HFF-Myc (cell line): Measurements from ENCODE around the gene DLX3.

Source experiments
- DNase-seq: peaks from one replicate; pipeline ENCODE4 v3.0.0-alpha.2; 2011; ENCODE audit warnings: low read depth; ENCODE audit errors: extremely low read depth
- H3K4me3 ChIP-seq: replicated peaks from 2 replicates; pipeline ENCODE4 v1.5.1; 2011; ENCODE audit warnings: low read depth, mild to moderate bottlenecking, control low read depth, low read length
- TF ChIP-seq, protein P1 (sequence below): IDR thresholded peaks from 2 replicates; pipeline ENCODE4 v1.5.1; 2012; ENCODE audit warnings: mild to moderate bottlenecking, low read depth, low read length, control low read depth; ENCODE audit errors: missing control alignments

DLX3 gene

DNA sequence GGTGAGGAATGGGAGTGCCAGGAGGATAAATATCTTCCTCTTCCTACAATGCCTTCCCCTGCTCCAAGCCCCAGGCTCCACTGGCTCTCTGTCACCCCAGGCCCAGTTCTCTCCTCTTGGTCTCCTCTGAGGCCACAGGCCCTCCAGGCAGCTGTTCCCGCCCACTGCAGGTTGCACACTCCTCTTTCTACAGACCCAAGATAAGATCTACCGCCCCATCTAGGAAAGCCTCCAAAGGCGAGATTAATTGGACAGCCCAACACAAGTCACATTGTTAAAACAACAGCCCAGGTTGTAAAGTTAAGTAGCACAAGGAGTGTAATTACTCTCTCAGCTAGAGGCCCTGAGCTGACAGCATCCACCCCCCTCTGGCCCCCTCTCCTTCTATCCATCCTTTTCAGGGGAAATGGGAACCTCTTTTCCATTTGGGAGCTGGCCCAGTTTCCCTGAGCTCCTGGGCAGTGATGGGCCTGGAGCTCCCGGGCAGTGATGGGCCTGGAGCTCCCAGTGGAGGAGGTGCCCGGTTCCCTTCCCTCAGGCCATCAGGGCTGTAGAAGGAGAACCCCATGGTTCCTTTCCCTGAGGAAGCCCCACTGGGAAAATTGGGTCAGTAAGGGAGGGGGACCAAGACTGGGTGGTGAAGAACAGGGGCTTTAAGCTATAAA, 18.7 kb downstream of the DLX3 start:
- H3K4me3 ChIP-seq, result no peak overlapping the region
- TF ChIP-seq, protein P1, sequence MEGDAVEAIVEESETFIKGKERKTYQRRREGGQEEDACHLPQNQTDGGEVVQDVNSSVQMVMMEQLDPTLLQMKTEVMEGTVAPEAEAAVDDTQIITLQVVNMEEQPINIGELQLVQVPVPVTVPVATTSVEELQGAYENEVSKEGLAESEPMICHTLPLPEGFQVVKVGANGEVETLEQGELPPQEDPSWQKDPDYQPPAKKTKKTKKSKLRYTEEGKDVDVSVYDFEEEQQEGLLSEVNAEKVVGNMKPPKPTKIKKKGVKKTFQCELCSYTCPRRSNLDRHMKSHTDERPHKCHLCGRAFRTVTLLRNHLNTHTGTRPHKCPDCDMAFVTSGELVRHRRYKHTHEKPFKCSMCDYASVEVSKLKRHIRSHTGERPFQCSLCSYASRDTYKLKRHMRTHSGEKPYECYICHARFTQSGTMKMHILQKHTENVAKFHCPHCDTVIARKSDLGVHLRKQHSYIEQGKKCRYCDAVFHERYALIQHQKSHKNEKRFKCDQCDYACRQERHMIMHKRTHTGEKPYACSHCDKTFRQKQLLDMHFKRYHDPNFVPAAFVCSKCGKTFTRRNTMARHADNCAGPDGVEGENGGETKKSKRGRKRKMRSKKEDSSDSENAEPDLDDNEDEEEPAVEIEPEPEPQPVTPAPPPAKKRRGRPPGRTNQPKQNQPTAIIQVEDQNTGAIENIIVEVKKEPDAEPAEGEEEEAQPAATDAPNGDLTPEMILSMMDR, result no peak
- DNase-seq, result no peak

DNA sequence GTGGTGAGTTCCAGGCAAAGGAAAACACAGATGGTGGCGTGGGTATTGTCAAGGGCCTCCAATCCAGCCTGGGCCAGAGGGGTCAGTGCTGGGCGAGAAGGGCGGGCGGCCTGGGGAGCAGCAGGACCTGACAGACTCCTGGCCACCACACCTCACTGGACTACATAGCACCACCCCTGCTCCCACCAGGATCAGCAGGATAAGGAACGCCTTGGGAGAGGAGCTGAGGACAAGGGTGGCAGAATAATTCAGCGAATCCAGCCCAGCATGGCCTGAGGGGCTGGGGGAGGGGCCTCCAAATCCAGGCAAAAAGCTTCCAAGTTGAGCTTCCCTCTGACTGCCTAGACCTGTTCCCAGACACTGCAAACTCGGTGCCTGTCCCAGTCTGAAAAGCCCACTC, 19.5 kb downstream of the DLX3 start:
- TF ChIP-seq, protein P1, result no peak
- H3K4me3 ChIP-seq, result no peak overlapping the region
- DNase-seq, result no peak

DNA sequence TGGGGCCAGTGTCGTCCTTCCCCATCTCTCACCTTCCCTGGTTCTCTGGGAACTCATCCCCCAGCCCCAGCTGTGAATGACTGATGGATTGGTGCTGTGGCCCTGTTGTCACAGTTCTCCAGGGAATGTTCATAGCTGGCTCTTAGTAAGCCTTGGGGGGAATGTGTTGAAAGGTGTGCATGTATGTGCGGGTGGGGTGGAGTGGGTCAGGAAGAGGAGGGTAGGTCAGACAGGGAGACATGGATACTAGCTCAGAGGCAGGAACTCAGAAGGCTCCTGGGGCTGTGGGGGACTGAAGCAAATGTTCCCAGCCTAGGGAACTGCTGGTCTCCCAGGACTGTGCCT, 21.8 kb downstream of the DLX3 start:
- H3K4me3 ChIP-seq, result no peak overlapping the region
- DNase-seq, result no peak
- TF ChIP-seq, protein P1, result no peak

DNA sequence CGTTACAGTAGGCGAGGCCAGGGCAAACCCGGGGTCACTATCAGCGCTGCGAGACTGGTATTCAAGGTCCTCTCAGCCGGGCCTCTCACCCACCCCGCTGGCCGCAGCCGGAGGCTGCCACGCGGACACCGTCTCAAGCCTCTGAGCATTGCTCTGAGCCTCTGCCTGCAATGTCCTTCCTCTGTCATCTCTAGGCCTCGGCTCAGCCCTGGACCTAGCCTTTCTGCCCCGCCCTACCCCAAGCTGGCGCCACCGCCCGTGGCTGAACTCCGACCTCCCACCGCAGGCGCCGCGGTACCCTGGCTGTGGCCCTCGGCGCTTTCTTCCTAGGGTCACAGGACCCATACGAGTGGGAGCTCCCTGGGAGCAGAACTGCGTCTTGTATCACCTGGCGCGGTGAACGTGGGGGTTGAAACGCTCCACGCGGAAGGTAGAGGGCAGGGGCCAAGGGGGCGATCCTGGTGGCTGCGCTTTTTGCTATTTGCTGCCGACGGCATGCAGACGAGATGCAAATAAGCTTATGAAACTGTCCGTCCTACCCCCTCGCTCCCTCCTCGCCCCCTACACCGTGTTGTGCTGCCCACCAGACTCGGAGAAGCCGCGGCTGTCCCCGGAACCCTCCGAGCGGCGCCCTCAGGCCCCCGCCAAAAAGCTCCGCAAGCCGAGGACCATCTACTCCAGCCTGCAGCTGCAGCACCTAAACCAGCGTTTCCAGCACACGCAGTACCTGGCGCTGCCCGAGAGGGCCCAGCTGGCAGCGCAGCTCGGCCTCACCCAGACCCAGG, 22.3 kb downstream of the DLX3 start:
- H3K4me3 ChIP-seq, result no peak overlapping the region
- no peak for DNase-seq
- TF ChIP-seq, protein P1, result no peak

DNA sequence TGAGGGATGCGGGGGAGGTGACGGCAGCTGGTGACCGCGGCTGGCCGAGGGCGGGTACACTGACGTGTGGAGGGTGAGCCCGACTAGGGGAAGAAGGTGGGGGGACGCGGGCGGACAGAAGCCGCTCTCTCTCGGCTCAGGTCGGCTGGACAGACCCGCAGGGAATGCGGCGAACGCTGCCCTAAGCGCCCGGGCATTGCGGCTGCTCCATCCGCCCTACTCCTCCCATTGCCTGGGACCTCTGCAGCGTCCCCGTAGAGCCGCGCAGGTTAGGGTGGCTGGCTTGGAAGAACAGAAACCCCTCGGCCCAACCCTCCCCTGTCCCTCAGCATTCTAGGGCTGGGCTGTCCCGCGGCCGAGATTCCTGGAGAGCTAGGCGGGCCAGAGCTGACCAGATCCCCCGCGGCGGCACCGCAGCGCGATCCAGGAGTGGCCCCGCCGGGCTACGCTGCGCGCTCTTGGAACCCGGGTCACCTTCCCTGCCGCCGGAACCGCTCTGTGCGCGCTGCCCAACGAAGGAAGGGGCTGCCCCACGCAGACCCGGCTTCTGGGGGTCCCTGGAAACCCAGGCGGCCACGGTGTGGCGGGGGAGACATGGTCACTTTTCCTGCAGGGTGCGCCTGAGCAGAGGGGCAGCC, 23.1 kb downstream of the DLX3 start:
- TF ChIP-seq, protein P1, result no peak
- DNase-seq, result no peak
- H3K4me3 ChIP-seq, result no peak overlapping the region

DNA sequence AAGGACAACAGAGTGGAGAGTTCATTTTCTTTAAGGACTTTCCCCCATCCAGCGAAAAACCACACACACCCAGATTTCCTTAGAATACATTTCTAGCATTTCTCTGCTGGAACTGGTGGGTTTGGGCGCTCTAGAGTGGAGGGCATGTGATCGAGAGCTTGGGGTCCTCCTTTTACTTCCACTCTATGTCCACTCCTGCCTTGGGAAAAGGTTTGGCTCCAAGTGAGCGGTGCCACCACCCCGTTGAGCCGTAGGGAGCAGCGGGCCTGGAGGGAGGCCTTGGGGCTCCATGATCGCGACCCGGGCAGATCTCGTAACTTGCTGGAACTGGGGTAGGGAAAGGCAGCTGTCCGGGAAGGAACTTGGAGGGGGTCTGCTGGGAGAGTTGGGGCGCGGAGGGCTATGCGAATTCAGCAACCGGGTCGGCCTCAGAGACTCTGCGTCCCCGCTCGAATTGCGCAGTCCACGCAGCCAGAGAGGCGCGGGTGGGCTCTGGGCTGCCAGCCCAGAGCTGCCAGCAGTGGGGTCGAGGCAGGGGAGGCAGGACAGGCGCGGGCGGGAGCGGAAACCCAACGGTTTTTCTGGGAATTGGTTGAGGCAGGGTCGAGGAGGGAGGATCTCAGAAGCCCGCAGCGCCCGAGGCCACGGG, 23.7 kb downstream of the DLX3 start:
- H3K4me3 ChIP-seq, result no peak overlapping the region
- TF ChIP-seq, protein P1, result no peak

More for the DNA sequence above, 23.7 kb downstream of the DLX3 start:
- no peak for DNase-seq
